ENCODE measurements around the gene MAML3. TPM values are rescaled to one million over a fixed set of nuclear protein-coding genes. Genes with fewer than 3 reads are reported as not detected.

Gene MAML3
- polyA plus RNA-seq, 1 donor (not counting 4 experiments of a cell fraction or from before 2014, with no cell fraction given) = 0.68 TPM

GRCh38 chr4:140090215-140090731, 63.7 kb downstream of the MAML3 start:
- H4K20me1 ChIP-seq (ENCODE audit: control insufficient read depth, extremely low read depth, insufficient read depth, low read length) = no peaks in the 10 kb centered on the region
- peak; percentile 66 for FAIRE-seq
- no peaks in the 10 kb centered on the region for H3K9me1 ChIP-seq (ENCODE audit: control insufficient read depth, extremely low read depth, insufficient read depth, low read length)
- dilution Hi-C loops (cut with MboI; ENCODE audit: extremely low pct_ligation_motif_present, low sequenced_read_pairs) = no loop called here
- H3K4me1 ChIP-seq (ENCODE audit: control insufficient read depth, extremely low read depth, insufficient read depth, low read length) = peaks cover 23% of the 10 kb centered on the region
- H3K36me3 ChIP-seq (ENCODE audit: control insufficient read depth in 2 of 2, extremely low read depth in 1 of 2, insufficient read depth in 2 of 2, low read length in 2 of 2) = no peaks in the 10 kb centered on the region
- H2AFZ ChIP-seq (ENCODE audit: control insufficient read depth, low read length) = no peak overlapping the region
- H3K27ac ChIP-seq (ENCODE audit: control insufficient read depth, insufficient read depth, low read length) = no peak overlapping the region
- DNase-seq (ENCODE audit: low read depth, low spot score) = no peak
- H3K9me3 ChIP-seq (ENCODE audit: control insufficient read depth, low read depth, low read length) = no peaks in the 10 kb centered on the region
- TF ChIP-seq, protein P1, sequence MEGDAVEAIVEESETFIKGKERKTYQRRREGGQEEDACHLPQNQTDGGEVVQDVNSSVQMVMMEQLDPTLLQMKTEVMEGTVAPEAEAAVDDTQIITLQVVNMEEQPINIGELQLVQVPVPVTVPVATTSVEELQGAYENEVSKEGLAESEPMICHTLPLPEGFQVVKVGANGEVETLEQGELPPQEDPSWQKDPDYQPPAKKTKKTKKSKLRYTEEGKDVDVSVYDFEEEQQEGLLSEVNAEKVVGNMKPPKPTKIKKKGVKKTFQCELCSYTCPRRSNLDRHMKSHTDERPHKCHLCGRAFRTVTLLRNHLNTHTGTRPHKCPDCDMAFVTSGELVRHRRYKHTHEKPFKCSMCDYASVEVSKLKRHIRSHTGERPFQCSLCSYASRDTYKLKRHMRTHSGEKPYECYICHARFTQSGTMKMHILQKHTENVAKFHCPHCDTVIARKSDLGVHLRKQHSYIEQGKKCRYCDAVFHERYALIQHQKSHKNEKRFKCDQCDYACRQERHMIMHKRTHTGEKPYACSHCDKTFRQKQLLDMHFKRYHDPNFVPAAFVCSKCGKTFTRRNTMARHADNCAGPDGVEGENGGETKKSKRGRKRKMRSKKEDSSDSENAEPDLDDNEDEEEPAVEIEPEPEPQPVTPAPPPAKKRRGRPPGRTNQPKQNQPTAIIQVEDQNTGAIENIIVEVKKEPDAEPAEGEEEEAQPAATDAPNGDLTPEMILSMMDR (optimal IDR thresholded peaks at IDR 0.05 in 1 of 3, IDR thresholded peaks at IDR 0.05 in 1 of 3, conservative IDR thresholded peaks at IDR 0.05 in 1 of 3; ENCODE audit: extremely low read depth in 1 of 3, insufficient read depth in 2 of 3, low read length in 3 of 3) = no peak
- no peak for TF ChIP-seq EZH2 (IDR thresholded peaks at IDR 0.05; ENCODE audit: low read length)
- no peaks in the 10 kb centered on the region for H3K27me3 ChIP-seq (ENCODE audit: control insufficient read depth, extremely low read depth, insufficient read depth, low read length)
- no peaks in the 10 kb centered on the region for H3K79me2 ChIP-seq (ENCODE audit: control insufficient read depth, insufficient read depth, low read length)
- H3K4me3 ChIP-seq (ENCODE audit: control insufficient read depth in 2 of 3, extremely low read depth in 1 of 3, insufficient read depth in 2 of 3, low read depth in 1 of 3, low read length in 3 of 3) = no peak overlapping the region
- no peak overlapping the region for H3K9ac ChIP-seq (ENCODE audit: control insufficient read depth, extremely low read depth, insufficient read depth, low read length)
- H3K4me2 ChIP-seq (ENCODE audit: control insufficient read depth, extremely low read depth, insufficient read depth, low read depth, low read length) = no peak overlapping the region

GRCh38 chr4:140089216-140089615, 64.8 kb downstream of the MAML3 start:
- Histone ChIP-seq H3K9me3 (ENCODE audit: control insufficient read depth, low read depth, low read length) (no peaks in the 10 kb centered on the region), H3K36me3 (ENCODE audit: control insufficient read depth in 2 of 2, extremely low read depth in 1 of 2, insufficient read depth in 2 of 2, low read length in 2 of 2) (no peaks in the 10 kb centered on the region), H3K27ac (ENCODE audit: control insufficient read depth, insufficient read depth, low read length) (no peak overlapping the region), H4K20me1 (ENCODE audit: control insufficient read depth, extremely low read depth, insufficient read depth, low read length) (no peaks in the 10 kb centered on the region), H3K4me1 (ENCODE audit: control insufficient read depth, extremely low read depth, insufficient read depth, low read length) (peaks cover 17% of the 10 kb centered on the region), H3K27me3 (ENCODE audit: control insufficient read depth, extremely low read depth, insufficient read depth, low read length) (no peaks in the 10 kb centered on the region), H3K79me2 (ENCODE audit: control insufficient read depth, insufficient read depth, low read length) (no peaks in the 10 kb centered on the region), H2AFZ (ENCODE audit: control insufficient read depth, low read length) (no peak overlapping the region), H3K4me3 (ENCODE audit: control insufficient read depth in 2 of 3, extremely low read depth in 1 of 3, insufficient read depth in 2 of 3, low read depth in 1 of 3, low read length in 3 of 3) (no peak overlapping the region), H3K4me2 (ENCODE audit: control insufficient read depth, extremely low read depth, insufficient read depth, low read depth, low read length) (no peak overlapping the region), H3K9ac (ENCODE audit: control insufficient read depth, extremely low read depth, insufficient read depth, low read length) (no peak overlapping the region), H3K9me1 (ENCODE audit: control insufficient read depth, extremely low read depth, insufficient read depth, low read length) (no peaks in the 10 kb centered on the region)
- no peak for TF ChIP-seq EZH2 (IDR thresholded peaks at IDR 0.05; ENCODE audit: low read length)
- TF ChIP-seq, protein P1 (optimal IDR thresholded peaks at IDR 0.05 in 1 of 3, IDR thresholded peaks at IDR 0.05 in 1 of 3, conservative IDR thresholded peaks at IDR 0.05 in 1 of 3; ENCODE audit: extremely low read depth in 1 of 3, insufficient read depth in 2 of 3, low read length in 3 of 3) = no peak
- DNase-seq (ENCODE audit: low read depth, low spot score) (no peak), FAIRE-seq (no peak)
- dilution Hi-C loops (cut with MboI; ENCODE audit: extremely low pct_ligation_motif_present, low sequenced_read_pairs) = no loop called here
